Astrocyte of the cerebellum (primary cell): ENCODE measurements around the gene NUP43.
A peak's percentile ranks its signal among the peaks of the same experiment; 100 is the strongest.
"Not testable (repeated sequence)": the region's sequence is repeated elsewhere in the genome, so short reads cannot be mapped to it uniquely, and the experiment has no call there.

Experiments used
- DNase-seq: peaks from one replicate; pipeline ENCODE4 v3.0.0-alpha.2; 2011; ENCODE audit warnings: low read depth
- H3K4me3 ChIP-seq: 2 replicates; pipeline ENCODE4 v1.5.1; 2011; ENCODE audit warnings: mild to moderate bottlenecking, low read depth, low read length, moderate library complexity
- CTCF ChIP-seq: IDR thresholded peaks from 2 replicates; pipeline ENCODE4 v1.5.1; 2012; ENCODE audit warnings: low read length, low read depth, moderate library complexity, mild to moderate bottlenecking; ENCODE audit errors: missing control alignments
- in situ Hi-C: cut with HindIII; loops from 2 replicates; pipeline ENCODE4 v1.10.0; 2017; ENCODE audit warnings: low sequenced_read_pairs

The NUP43 gene

DNA sequence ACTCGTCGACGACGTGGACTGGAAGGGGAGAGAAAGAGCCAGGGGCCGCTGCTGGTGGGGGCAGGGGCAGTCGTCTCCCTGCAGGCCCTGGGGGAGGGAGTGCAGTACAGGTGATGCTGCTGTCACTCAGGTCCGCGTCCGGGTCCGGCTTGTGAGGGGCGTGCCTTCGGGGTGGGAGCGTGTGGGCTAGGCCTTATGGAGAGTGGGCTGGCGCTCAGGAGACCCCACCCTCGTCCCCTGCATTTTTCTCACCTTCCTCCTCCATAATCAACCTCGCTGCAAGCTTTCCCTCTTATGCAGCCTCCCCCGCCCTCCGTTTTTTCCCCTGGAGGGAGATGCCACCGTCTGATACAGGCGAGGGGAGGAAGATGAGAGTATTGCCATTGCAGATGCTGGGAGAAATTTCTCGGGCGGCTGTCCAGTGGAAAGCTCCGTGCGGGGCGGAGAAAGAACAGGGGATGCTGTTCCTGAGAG lies 3.8 kb upstream of the NUP43 start:
- peak overlapping the region; percentile 97 for H3K4me3 ChIP-seq
- in situ Hi-C loops, result loop anchor here (10.0 kb wide), 1 partner anchor 65 kb away; no protein-coding TSS in a partner anchor
- DNase-seq, result peak; percentile 19
- TF ChIP-seq CTCF, result no peak

DNA sequence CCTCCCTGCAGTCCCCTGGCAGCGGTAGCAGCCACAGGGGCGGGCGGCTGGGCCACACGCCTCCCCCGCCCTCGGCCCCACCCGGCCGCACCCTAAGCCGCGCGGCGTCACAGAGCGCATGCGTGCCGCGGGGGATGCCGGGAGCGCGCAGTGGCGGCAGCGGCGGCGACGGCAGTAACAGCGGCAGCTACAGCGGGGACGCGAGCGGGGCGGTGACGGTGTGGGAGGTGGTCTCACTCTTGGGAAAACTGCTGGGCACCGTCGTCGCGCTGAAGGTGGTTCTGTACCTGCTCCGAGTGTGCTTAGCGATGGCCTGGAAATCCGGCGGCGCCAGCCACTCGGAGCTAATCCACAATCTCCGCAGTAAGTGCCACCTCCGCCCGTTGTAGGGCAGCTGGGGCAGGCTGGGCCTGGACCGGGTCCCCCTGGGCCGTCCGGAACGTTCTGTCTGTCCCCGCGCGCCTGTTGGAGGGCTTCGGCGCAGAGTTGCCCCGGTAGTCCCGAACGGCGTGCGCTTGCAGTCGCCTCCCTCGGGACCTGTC lies 3.3 kb upstream of the NUP43 start, which contains the start of gene PCMT1:
TSS of gene PCMT1 (plus strand) at position 148 of the 542 bp plus-strand sequence. CDS start at position 309, 161 bp downstream.
- DNase-seq, result peak; percentile 67
- in situ Hi-C loops, result loop anchor here (10.0 kb wide), 1 partner anchor 65 kb away; no protein-coding TSS in a partner anchor

GRCh38 chr6:149749082-149749593 lies 2.8 kb upstream of the NUP43 start:
- in situ Hi-C loops, DNase-seq: not testable (repeated sequence)
- peak overlapping the region; percentile 97 for H3K4me3 ChIP-seq

More for the DNA sequence above, 3.3 kb upstream of the NUP43 start, which contains the start of gene PCMT1:
- no peak for TF ChIP-seq CTCF
- peak within 1 kb of the TSS; percentile 97 for H3K4me3 ChIP-seq

GRCh38 chr6:149745252-149745651 lies 1.1 kb downstream of the NUP43 start:
- in situ Hi-C loops, result not testable (repeated sequence)

DNA sequence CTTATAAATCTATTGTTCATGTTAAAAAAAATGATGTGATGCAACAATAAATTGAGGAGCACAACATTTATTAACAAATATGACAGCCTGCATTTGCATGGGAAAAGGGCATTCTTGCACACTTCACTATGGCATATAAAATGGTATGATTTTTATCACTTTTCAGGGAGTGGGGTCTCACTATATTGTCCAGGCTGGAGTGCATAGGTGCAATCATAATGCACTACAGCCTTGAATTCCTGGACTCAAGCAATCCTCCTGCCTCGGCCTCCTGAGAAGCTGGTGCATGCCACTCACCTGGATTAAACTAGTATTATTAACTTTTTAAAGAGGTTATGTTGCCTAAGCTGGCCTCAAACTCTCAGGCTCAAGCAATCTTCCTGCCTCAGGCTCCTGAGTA lies 11.4 kb downstream of the NUP43 start:
- in situ Hi-C loops, result no loop called here
- no peak for DNase-seq
- no peak overlapping the region for H3K4me3 ChIP-seq
- TF ChIP-seq CTCF, result no peak

More at GRCh38 chr6:149745252-149745651, 1.1 kb downstream of the NUP43 start:
- peak overlapping the region; percentile 81 for H3K4me3 ChIP-seq
- DNase-seq, result not testable (repeated sequence)

DNA sequence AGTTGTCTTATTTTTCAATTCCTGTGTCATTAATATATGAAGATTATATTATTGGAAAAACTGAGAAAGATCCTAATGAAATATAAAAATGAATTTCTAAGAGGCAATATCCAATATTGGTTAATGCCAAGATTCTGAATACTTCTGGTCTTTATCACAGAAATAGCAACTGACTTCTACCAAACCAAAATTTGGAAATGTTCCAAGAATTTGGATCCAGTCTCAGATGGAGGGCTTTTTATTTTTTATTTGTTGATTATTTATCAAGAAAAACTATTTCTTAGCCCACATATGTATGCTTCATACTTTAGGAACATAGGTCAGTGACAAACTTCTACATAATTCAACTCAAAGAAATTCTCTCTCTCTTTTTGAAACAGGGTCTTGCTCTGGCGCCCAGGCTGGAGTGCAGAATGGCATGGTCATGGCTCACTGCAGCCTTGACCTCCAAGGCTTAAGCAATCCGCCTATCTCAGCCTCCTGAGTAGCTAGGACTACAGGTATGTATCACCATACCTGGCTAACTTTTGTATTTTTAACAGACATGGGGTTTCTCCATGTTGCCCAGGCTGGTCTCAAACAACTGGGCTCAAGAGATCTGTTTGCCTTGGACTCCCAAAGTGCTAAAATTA lies 13.1 kb downstream of the NUP43 start:
- no peak for TF ChIP-seq CTCF
- no peak for DNase-seq
- in situ Hi-C loops, result no loop called here
- H3K4me3 ChIP-seq, result no peak overlapping the region

DNA sequence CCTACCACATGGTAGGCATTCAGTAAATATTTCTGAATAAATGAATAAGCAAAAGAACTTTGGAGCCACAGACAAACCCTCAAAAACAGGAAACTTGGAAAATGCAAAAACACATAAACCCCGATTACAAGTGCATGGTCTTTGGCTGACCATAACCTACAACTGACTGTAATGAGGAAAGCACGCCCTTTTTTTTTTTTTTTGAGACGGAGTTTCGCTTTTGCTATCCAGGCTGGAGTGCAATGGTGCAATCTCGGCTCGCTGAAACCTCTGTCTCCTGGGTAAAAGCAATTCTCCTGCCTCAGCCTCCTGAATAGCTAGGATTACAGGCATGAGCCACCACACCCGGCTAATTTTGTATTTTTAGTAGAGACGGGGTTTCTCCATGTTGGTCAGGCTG lies 16.5 kb downstream of the NUP43 start:
- TF ChIP-seq CTCF, result no peak
- H3K4me3 ChIP-seq, result no peak overlapping the region
- in situ Hi-C loops, result no loop called here
- no peak for DNase-seq
